Gastrocnemius medialis (tissue), 4 donors: ENCODE measurements around the gene WWOX.

Experiments
- POLR2A ChIP-seq, 2 donors: fragments of 450-650 bp; IDR thresholded peaks; one replicate each; pipeline ENCODE4 v1.6.1; 2017; ENCODE audit warnings: antibody characterized with exemption in 2 of 2, mild to moderate bottlenecking in 2 of 2, moderate library complexity in 2 of 2
- TF ChIP-seq, protein P1 (sequence below), 5 experiments: fragments of 450-650 bp in 3 of 5; fragments of 200-600 bp in 2 of 5; sonication (generic) in 2 of 5; IDR thresholded peaks in 4 of 5; conservative IDR thresholded peaks in 1 of 5; 1 replicate in 4 of 5; 2 replicates in 1 of 5; pipeline ENCODE4 v1.5.1; 2016 to 2019; ENCODE audit warnings: antibody characterized with exemption in 5 of 5, mild to moderate bottlenecking in 3 of 5, moderate library complexity in 3 of 5

DNA sequence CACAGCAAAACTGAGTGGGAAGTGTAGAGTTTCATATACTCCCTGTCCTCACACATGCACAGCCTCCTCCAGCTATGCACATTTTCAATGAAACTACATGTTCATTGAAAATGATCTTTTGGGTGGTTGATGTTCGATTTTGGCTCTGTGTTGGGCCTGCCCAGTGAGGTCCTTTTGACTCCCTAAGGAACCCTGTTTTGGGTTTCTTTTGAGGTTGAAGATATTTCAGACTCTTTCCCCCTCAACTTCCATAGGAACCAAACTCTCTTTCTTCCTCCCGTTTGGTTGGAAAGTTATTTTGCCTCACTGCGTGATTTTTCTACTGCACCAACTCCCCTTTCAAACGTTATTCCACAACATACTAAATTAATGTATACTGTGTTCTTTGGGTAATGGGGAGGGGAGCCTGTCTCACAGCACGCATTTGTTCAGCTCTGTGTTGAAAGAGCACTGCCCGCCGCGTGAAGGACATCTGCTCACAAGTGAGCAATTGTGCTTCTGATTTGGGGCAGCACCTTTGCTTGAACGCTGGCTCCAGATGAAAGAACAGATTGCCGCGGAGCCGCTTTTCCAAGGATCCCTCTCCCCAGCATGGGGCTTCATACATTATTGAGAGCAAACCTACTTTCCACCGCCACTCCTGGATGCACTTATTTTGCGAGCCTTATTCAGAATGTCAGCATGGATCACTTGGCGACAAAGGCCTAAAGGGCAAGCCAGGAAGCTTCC is 385.9 kb downstream of the WWOX start:
- TF ChIP-seq, protein P1, sequence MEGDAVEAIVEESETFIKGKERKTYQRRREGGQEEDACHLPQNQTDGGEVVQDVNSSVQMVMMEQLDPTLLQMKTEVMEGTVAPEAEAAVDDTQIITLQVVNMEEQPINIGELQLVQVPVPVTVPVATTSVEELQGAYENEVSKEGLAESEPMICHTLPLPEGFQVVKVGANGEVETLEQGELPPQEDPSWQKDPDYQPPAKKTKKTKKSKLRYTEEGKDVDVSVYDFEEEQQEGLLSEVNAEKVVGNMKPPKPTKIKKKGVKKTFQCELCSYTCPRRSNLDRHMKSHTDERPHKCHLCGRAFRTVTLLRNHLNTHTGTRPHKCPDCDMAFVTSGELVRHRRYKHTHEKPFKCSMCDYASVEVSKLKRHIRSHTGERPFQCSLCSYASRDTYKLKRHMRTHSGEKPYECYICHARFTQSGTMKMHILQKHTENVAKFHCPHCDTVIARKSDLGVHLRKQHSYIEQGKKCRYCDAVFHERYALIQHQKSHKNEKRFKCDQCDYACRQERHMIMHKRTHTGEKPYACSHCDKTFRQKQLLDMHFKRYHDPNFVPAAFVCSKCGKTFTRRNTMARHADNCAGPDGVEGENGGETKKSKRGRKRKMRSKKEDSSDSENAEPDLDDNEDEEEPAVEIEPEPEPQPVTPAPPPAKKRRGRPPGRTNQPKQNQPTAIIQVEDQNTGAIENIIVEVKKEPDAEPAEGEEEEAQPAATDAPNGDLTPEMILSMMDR (IDR thresholded peaks at IDR 0.05 in 4 of 5, conservative IDR thresholded peaks at IDR 0.05 in 1 of 5), result no peak
- TF ChIP-seq POLR2A (IDR thresholded peaks at IDR 0.05), result no peak
